Muscle layer of colon (tissue), 2 donors: ENCODE results near the gene KDM1A.
"Not testable (repeated sequence)": the region's sequence is repeated elsewhere in the genome, so short reads cannot be mapped to it uniquely, and the experiment has no call there.

Source experiments
- H3K27ac ChIP-seq: one replicate; pipeline ENCODE4 v1.7.0; 2013; ENCODE audit warnings: low read depth, mild to moderate bottlenecking, low read length, moderate library complexity
- H3K27me3 ChIP-seq, 2 donors: one replicate each; pipeline ENCODE4 v1.7.0; 2013; ENCODE audit warnings: low read length in 2 of 2, mild to moderate bottlenecking in 2 of 2; ENCODE audit not compliant: insufficient read depth in 2 of 2, control insufficient read depth in 1 of 2
- H3K36me3 ChIP-seq: one replicate; pipeline ENCODE4 v1.7.0; 2013; ENCODE audit warnings: mild to moderate bottlenecking, low read length; ENCODE audit not compliant: insufficient read depth
- H3K4me1 ChIP-seq: one replicate; pipeline ENCODE4 v1.7.0; 2013; ENCODE audit warnings: mild to moderate bottlenecking, low read length; ENCODE audit not compliant: insufficient read depth
- H3K4me3 ChIP-seq, 2 donors: one replicate each; pipeline ENCODE4 v1.7.0; 2013; ENCODE audit warnings: low read length in 2 of 2, low read depth in 1 of 2, mild to moderate bottlenecking in 1 of 2, moderate library complexity in 1 of 2
- H3K9ac ChIP-seq: one replicate; pipeline ENCODE4 v1.7.0; 2013; ENCODE audit warnings: low read length
- H3K9me3 ChIP-seq: one replicate; pipeline ENCODE4 v1.7.0; 2013; ENCODE audit warnings: mild to moderate bottlenecking, low read length
- donor health status: abdominal sarcoma.
- donor health status: Adenocarcinoma of cecum.

Gene KDM1A

GRCh38 chr1:23019094-23019862 lies at the start of gene KDM1A:
Gene KDM1A (plus strand): TSS chr1:23019468. CDS start chr1:23019597, 129 bp downstream.
- Histone ChIP-seq H3K27ac (peak within 1 kb of the TSS; percentile 88), H3K36me3 (no peaks in the 10 kb centered on the region), H3K9me3 (no peaks in the 10 kb centered on the region), H3K4me3 (peak within 1 kb of the TSS; percentile 67 to 91), H3K9ac (peak within 1 kb of the TSS; percentile 93), H3K4me1 (peaks cover 8% of the 10 kb centered on the region), H3K27me3 (no peaks in the 10 kb centered on the region)

GRCh38 chr1:22970096-22970495 lies 49.2 kb upstream of the KDM1A start:
- H3K27me3 ChIP-seq, result peaks cover 0 to 4% of the 10 kb centered on the region in 2 donors
- H3K4me3 ChIP-seq, result no peak overlapping the region
- H3K9me3 ChIP-seq, result no peaks in the 10 kb centered on the region
- H3K4me1 ChIP-seq, result peaks cover 7% of the 10 kb centered on the region
- no peak overlapping the region for H3K9ac ChIP-seq
- no peak overlapping the region for H3K27ac ChIP-seq
- H3K36me3 ChIP-seq, result no peaks in the 10 kb centered on the region

GRCh38 chr1:22971161-22971560 lies 48.1 kb upstream of the KDM1A start:
- Histone ChIP-seq H3K4me1 (peaks cover 7% of the 10 kb centered on the region), H3K9ac (no peak overlapping the region), H3K36me3 (no peaks in the 10 kb centered on the region), H3K27ac (no peak overlapping the region), H3K27me3 (peaks cover 0 to 7% of the 10 kb centered on the region in 2 donors), H3K4me3 (no peak overlapping the region), H3K9me3 (no peaks in the 10 kb centered on the region)

- H3K27ac ChIP-seq, result no peak overlapping the region
- peaks cover 7% of the 10 kb centered on the region for H3K4me1 ChIP-seq
- no peak overlapping the region for H3K4me3 ChIP-seq
- no peaks in the 10 kb centered on the region for H3K36me3 ChIP-seq
- peaks cover 0 to 7% of the 10 kb centered on the region in 2 donors for H3K27me3 ChIP-seq
- no peak overlapping the region for H3K9ac ChIP-seq
- no peaks in the 10 kb centered on the region for H3K9me3 ChIP-seq
These were observed 47.5 kb upstream of the KDM1A start for GRCh38 chr1:22971611-22972405.

GRCh38 chr1:22972760-22973159 lies 46.5 kb upstream of the KDM1A start, which contains the start of gene LACTBL1:
Gene LACTBL1 (minus strand): TSS chr1:22972866. CDS start chr1:22972316, 550 bp downstream.
- peaks cover 0 to 7% of the 10 kb centered on the region in 2 donors for H3K27me3 ChIP-seq
- H3K4me3 ChIP-seq, result no peak within 1 kb of the TSS
- H3K36me3 ChIP-seq, result no peaks in the 10 kb centered on the region
- no peak within 1 kb of the TSS for H3K27ac ChIP-seq
- peaks cover 7% of the 10 kb centered on the region for H3K4me1 ChIP-seq
- H3K9ac ChIP-seq, result no peak within 1 kb of the TSS
- no peaks in the 10 kb centered on the region for H3K9me3 ChIP-seq

GRCh38 chr1:22975694-22976093 lies 43.6 kb upstream of the KDM1A start:
- no peaks in the 10 kb centered on the region for H3K9me3 ChIP-seq
- no peak overlapping the region for H3K27ac ChIP-seq
- H3K4me1 ChIP-seq, result no peaks in the 10 kb centered on the region
- no peaks in the 10 kb centered on the region for H3K36me3 ChIP-seq
- H3K27me3 ChIP-seq, result peaks cover 0 to 4% of the 10 kb centered on the region in 2 donors
- H3K4me3 ChIP-seq, result no peak overlapping the region
- no peak overlapping the region for H3K9ac ChIP-seq

- no peak overlapping the region for H3K27ac ChIP-seq
- H3K4me3 ChIP-seq, result no peak overlapping the region
- no peak overlapping the region for H3K9ac ChIP-seq
These were observed 43.2 kb upstream of the KDM1A start for GRCh38 chr1:22976127-22976460.

GRCh38 chr1:22976461-22977243 lies 42.6 kb upstream of the KDM1A start:
- no peaks in the 10 kb centered on the region for H3K36me3 ChIP-seq
- H3K4me3 ChIP-seq, result no peak overlapping the region
- no peak overlapping the region for H3K27ac ChIP-seq
- no peaks in the 10 kb centered on the region for H3K9me3 ChIP-seq
- H3K9ac ChIP-seq, result no peak overlapping the region
- H3K27me3 ChIP-seq, result peaks cover 0 to 4% of the 10 kb centered on the region in 2 donors
- no peaks in the 10 kb centered on the region for H3K4me1 ChIP-seq

More at GRCh38 chr1:22976127-22976460, 43.2 kb upstream of the KDM1A start:
- Histone ChIP-seq H3K36me3 (no peaks in the 10 kb centered on the region), H3K27me3 (peaks cover 0 to 4% of the 10 kb centered on the region in 2 donors), H3K9me3 (no peaks in the 10 kb centered on the region), H3K4me1 (no peaks in the 10 kb centered on the region)

- Histone ChIP-seq H3K36me3 (no peaks in the 10 kb centered on the region), H3K27me3 (peaks cover 0 to 4% of the 10 kb centered on the region in 2 donors), H3K4me1 (no peaks in the 10 kb centered on the region), H3K9me3 (no peaks in the 10 kb centered on the region), H3K9ac (no peak overlapping the region), H3K4me3 (no peak overlapping the region), H3K27ac (no peak overlapping the region)
These were observed 41.0 kb upstream of the KDM1A start for GRCh38 chr1:22978299-22978698.

GRCh38 chr1:22980471-22980790 lies 38.8 kb upstream of the KDM1A start:
- H3K27me3 ChIP-seq, H3K9me3 ChIP-seq, H3K4me3 ChIP-seq, H3K9ac ChIP-seq, H3K4me1 ChIP-seq, H3K36me3 ChIP-seq, H3K27ac ChIP-seq: not testable (repeated sequence)

- Histone ChIP-seq H3K4me1 (no peaks in the 10 kb centered on the region), H3K4me3 (no peak overlapping the region), H3K27me3 (no peaks in the 10 kb centered on the region), H3K9ac (no peak overlapping the region), H3K9me3 (no peaks in the 10 kb centered on the region), H3K36me3 (no peaks in the 10 kb centered on the region), H3K27ac (no peak overlapping the region)
These were observed 35.3 kb upstream of the KDM1A start for GRCh38 chr1:22983944-22984343.
